Naive thymus-derived CD4-positive, alpha-beta T cell (primary cell): ENCODE measurements around the gene HDHD5. TPM values are rescaled to one million over a fixed set of nuclear protein-coding genes. Genes with fewer than 3 reads are reported as not detected.

Source experiments
- ATAC-seq: fragments of 150-1000 bp; cut with Tn5 transposase; 2 replicates; pipeline ENCODE4 v1.10.0; 2021; ENCODE audit warnings: mild to moderate bottlenecking, moderate library complexity
- CTCF ChIA-PET: fragments of 350-600 bp; sonication (Branson Sonifier 250); formaldehyde crosslinking; loops from one replicate; lab custom pipeline; 2021; ENCODE audit warnings: antibody characterized with exemption; lab: Charles Lee
- POLR2A ChIA-PET: fragments of 350-600 bp; sonication (Branson Sonifier 250); formaldehyde crosslinking; loops from one replicate; lab custom pipeline; 2021; ENCODE audit warnings: antibody characterized with exemption, inconsistent platforms; lab: Charles Lee
- DNase-seq, 9 donors: peaks; one replicate each; pipeline versions ENCODE4 v3.0.0 to v3.0.0-alpha.2; 2020 to 2022; ENCODE audit warnings: mixed read lengths in 1 of 9
- H3K27ac ChIP-seq: one replicate; pipeline ENCODE4 v1.7.0; 2013; ENCODE audit warnings: mild to moderate bottlenecking, low read depth, low read length, moderate library complexity
- H3K27me3 ChIP-seq, 2 donors: one replicate each; pipeline ENCODE4 v1.7.0; 2013; ENCODE audit warnings: low read length in 2 of 2, mild to moderate bottlenecking in 2 of 2, moderate library complexity in 2 of 2; ENCODE audit not compliant: control insufficient read depth in 2 of 2, insufficient read depth in 2 of 2
- H3K36me3 ChIP-seq, 3 experiments: 1 replicate in 2 of 3; 2 replicates in 1 of 3; pipeline ENCODE4 v1.7.0; 2013; ENCODE audit warnings: low read length in 3 of 3, mild to moderate bottlenecking in 3 of 3, moderate library complexity in 1 of 3; ENCODE audit not compliant: insufficient read depth in 3 of 3, control insufficient read depth in 2 of 3
- H3K4me1 ChIP-seq, 2 donors: one replicate each; pipeline ENCODE4 v1.7.0; 2013; ENCODE audit warnings: low read length in 2 of 2, mild to moderate bottlenecking in 2 of 2, moderate library complexity in 1 of 2; ENCODE audit not compliant: control insufficient read depth in 2 of 2, insufficient read depth in 2 of 2
- H3K4me3 ChIP-seq: 2 replicates; pipeline ENCODE4 v1.7.0; 2013; ENCODE audit warnings: mild to moderate bottlenecking, low read length
- H3K9me3 ChIP-seq, 3 experiments: 1 replicate in 2 of 3; 2 replicates in 1 of 3; pipeline ENCODE4 v1.7.0; 2013; ENCODE audit warnings: low read length in 3 of 3; ENCODE audit not compliant: control insufficient read depth in 2 of 3
- H3K27ac Mint-ChIP-seq, 9 donors: one replicate each; pipeline ENCODE4 v1.8.0; 2020 to 2022; ENCODE audit warnings: mixed read lengths in 9 of 9, mild to moderate bottlenecking in 8 of 9, moderate library complexity in 5 of 9, inconsistent platforms in 2 of 9
- H3K27me3 Mint-ChIP-seq, 5 donors: one replicate each; pipeline ENCODE4 v1.8.0; 2021 to 2022; ENCODE audit warnings: mixed read lengths in 5 of 5, mild to moderate bottlenecking in 1 of 5
- H3K36me3 Mint-ChIP-seq, 5 donors: one replicate each; pipeline ENCODE4 v1.8.0; 2020 to 2022; ENCODE audit warnings: mixed read lengths in 5 of 5, mild to moderate bottlenecking in 3 of 5, inconsistent platforms in 1 of 5
- H3K4me1 Mint-ChIP-seq, 7 donors: one replicate each; pipeline ENCODE4 v1.8.0; 2020 to 2022; ENCODE audit warnings: mixed read lengths in 7 of 7, mild to moderate bottlenecking in 3 of 7, inconsistent platforms in 1 of 7
- H3K4me3 Mint-ChIP-seq, 10 donors: one replicate each; pipeline ENCODE4 v1.8.0; 2020 to 2022; ENCODE audit warnings: mild to moderate bottlenecking in 10 of 10, mixed read lengths in 10 of 10, moderate library complexity in 6 of 10, inconsistent platforms in 2 of 10
- H3K9me3 Mint-ChIP-seq, 11 donors: one replicate each; pipeline ENCODE4 v1.8.0; 2020 to 2022; ENCODE audit warnings: mixed read lengths in 11 of 11, mild to moderate bottlenecking in 4 of 11, inconsistent platforms in 1 of 11, moderate library complexity in 1 of 11
- intact Hi-C, 2 donors: fragments of 100-400 bp; cut with micrococcal nuclease; formaldehyde crosslinking; loops; one replicate each; pipeline ENCODE4 v1.15.1; 2023
- polyA plus RNA-seq, 2 donors: library from polyadenylated mRNA; unstranded; fragments of 300-500 nt; fragmentation: Illumina TruSeq; gene quantifications; one replicate each; pipeline ENCODE4 v1.2.3, GENCODE V29; 2021
- total RNA-seq, 6 experiments: library from RNA in 5 of 6; stranded (reverse) in 5 of 6; gene quantifications; 1 replicate in 5 of 6; 2 replicates in 1 of 6; pipeline ENCODE4 v1.2.3 and lab custom pipeline; 2021 to 2026

HDHD5 gene
- total and polyA plus RNA-seq, 7 experiments from 2014 or later, result 18.8 to 78.7 (median 28.0) TPM

GRCh38 chr22:17159504-17159951, 451 bp upstream of the HDHD5 start:
- POLR2A ChIA-PET, result interaction anchor here (0.6 to 2.3 kb wide), 9 partner anchors 9 to 514 kb away, joined by 3 to 7 read pairs (median 4); no protein-coding TSS in a partner anchor
- no peaks in the 10 kb centered on the region for H3K27me3 ChIP-seq
- Mint-ChIP-seq H3K36me3 (peaks cover 0 to 9% (median 4%) of the 10 kb centered on the region in 5 donors), H3K9me3 (no peaks in the 10 kb centered on the region), H3K4me1 (peaks cover 18 to 46% (median 36%) of the 10 kb centered on the region in 7 donors), H3K27ac (peak overlapping the region in 8 of 9 donors; percentile 36 to 88 (median 64)), H3K27me3 (no peaks in the 10 kb centered on the region), H3K4me3 (peak overlapping the region; percentile 80 to 91 (median 86))
- peak in 1 of 9 donors; percentile 39 for DNase-seq
- intact Hi-C loops, result loop anchor here (1.0 to 5.0 kb wide), 9 partner anchors 12 to 918 kb away; partner anchors contain the start of genes ATP6V1E1 (in 2 of the 2), IL17RA (in 2 of the 2), ADA2 (in 1 of the 2) and PEX26 (in 1 of the 2)
- H3K4me3 ChIP-seq, result peak overlapping the region; percentile 73
- peak; percentile 26 for ATAC-seq
- peaks cover 18 to 26% of the 10 kb centered on the region in 2 donors for H3K4me1 ChIP-seq
- no peaks in the 10 kb centered on the region for H3K9me3 ChIP-seq
- H3K36me3 ChIP-seq, result peaks cover 0 to 5% (median 0%) of the 10 kb centered on the region in 3 experiments
- CTCF ChIA-PET, result interaction anchor here (0.6 to 1.4 kb wide), 5 partner anchors 9 to 342 kb away, joined by 3 to 5 read pairs (median 4); no protein-coding TSS in a partner anchor
- H3K27ac ChIP-seq, result peak overlapping the region; percentile 79

GRCh38 chr22:17158176-17158567, 905 bp downstream of the HDHD5 start:
- intact Hi-C loops, result loop anchor here (2.0 to 5.0 kb wide), 5 partner anchors 41 to 619 kb away; partner anchors contain the start of genes ADA2 (in 1 of the 2) and ATP6V1E1 (in 1 of the 2)
- Mint-ChIP-seq H3K4me1 (peaks cover 21 to 52% (median 36%) of the 10 kb centered on the region in 7 donors), H3K27ac (peak overlapping the region in 7 of 9 donors; percentile 36 to 76 (median 66)), H3K36me3 (peaks cover 0 to 9% (median 4%) of the 10 kb centered on the region in 5 donors), H3K27me3 (no peaks in the 10 kb centered on the region), H3K4me3 (peak overlapping the region; percentile 80 to 90 (median 86)), H3K9me3 (no peaks in the 10 kb centered on the region)
- peak overlapping the region; percentile 79 for H3K4me3 ChIP-seq
- CTCF ChIA-PET, result interaction anchor here (0.8 to 1.7 kb wide), 3 partner anchors 13 to 84 kb away, joined by 3 to 9 read pairs (median 6); no protein-coding TSS in a partner anchor
- peak overlapping the region; percentile 79 for H3K27ac ChIP-seq
- ATAC-seq (no peak), DNase-seq (no peak)
- H3K9me3 ChIP-seq, result no peaks in the 10 kb centered on the region
- H3K4me1 ChIP-seq, result peaks cover 18 to 26% of the 10 kb centered on the region in 2 donors
- no peaks in the 10 kb centered on the region for H3K27me3 ChIP-seq
- peaks cover 0 to 5% (median 0%) of the 10 kb centered on the region in 3 experiments for H3K36me3 ChIP-seq
- POLR2A ChIA-PET, result interaction anchor here (0.9 to 2.3 kb wide), 4 partner anchors 41 to 72 kb away, joined by 3 to 7 read pairs (median 4); no protein-coding TSS in a partner anchor

GRCh38 chr22:17157714-17158113, 1.4 kb downstream of the HDHD5 start:
- Mint-ChIP-seq H3K9me3 (no peaks in the 10 kb centered on the region), H3K36me3 (peaks cover 0 to 9% (median 4%) of the 10 kb centered on the region in 5 donors), H3K4me1 (peaks cover 24 to 57% (median 36%) of the 10 kb centered on the region in 7 donors), H3K4me3 (peak overlapping the region; percentile 80 to 90 (median 86)), H3K27me3 (no peaks in the 10 kb centered on the region), H3K27ac (peak overlapping the region in 4 of 9 donors; percentile 36 to 71 (median 66))
- CTCF ChIA-PET, result interaction anchor here (0.6 to 1.7 kb wide), 4 partner anchors 14 to 259 kb away, joined by 3 to 9 read pairs (median 5); no protein-coding TSS in a partner anchor
- Histone ChIP-seq H3K36me3 (peaks cover 0 to 5% (median 0%) of the 10 kb centered on the region in 3 experiments), H3K27ac (no peak overlapping the region), H3K9me3 (no peaks in the 10 kb centered on the region), H3K4me1 (peaks cover 18 to 26% of the 10 kb centered on the region in 2 donors), H3K4me3 (peak overlapping the region; percentile 79), H3K27me3 (no peaks in the 10 kb centered on the region)
- POLR2A ChIA-PET, result interaction anchor here (0.7 to 1.0 kb wide), 3 partner anchors 17 to 94 kb away, joined by 3 to 4 read pairs (median 3); no protein-coding TSS in a partner anchor
- DNase-seq (no peak), ATAC-seq (no peak)
- intact Hi-C loops, result loop anchor here (2.0 to 5.0 kb wide), 5 partner anchors 41 to 620 kb away; partner anchors contain the start of genes ADA2 (in 1 of the 2) and ATP6V1E1 (in 1 of the 2)

- no peaks in the 10 kb centered on the region for H3K27me3 Mint-ChIP-seq
- POLR2A ChIA-PET, result no interaction called here
- no peak for DNase-seq
- peak overlapping the region; percentile 14 to 66 (median 38) for H3K4me3 Mint-ChIP-seq
- ATAC-seq, result no peak
- H3K36me3 Mint-ChIP-seq, result peaks cover 4 to 15% (median 5%) of the 10 kb centered on the region in 5 donors
- no peaks in the 10 kb centered on the region for H3K9me3 Mint-ChIP-seq
- peak overlapping the region in 1 of 9 donors; percentile 78 for H3K27ac Mint-ChIP-seq
- H3K27ac ChIP-seq, result no peak overlapping the region
- no peaks in the 10 kb centered on the region for H3K27me3 ChIP-seq
- peaks cover 18 to 26% of the 10 kb centered on the region in 2 donors for H3K4me1 ChIP-seq
- no peak overlapping the region for H3K4me3 ChIP-seq
- intact Hi-C loops, result loop anchor here in 1 of 2 donors (5.0 kb wide), 4 partner anchors 61 to 621 kb away; partner anchors contain the start of genes ADA2 and ATP6V1E1
- H3K36me3 ChIP-seq, result peaks cover 0 to 5% (median 0%) of the 10 kb centered on the region in 3 experiments
- CTCF ChIA-PET, result no interaction called here
- H3K9me3 ChIP-seq, result no peaks in the 10 kb centered on the region
- peaks cover 34 to 73% (median 48%) of the 10 kb centered on the region in 7 donors for H3K4me1 Mint-ChIP-seq
Measured at GRCh38 chr22:17155941-17156340, 3.1 kb downstream of the HDHD5 start.

- CTCF ChIA-PET, result no interaction called here
- H3K4me1 Mint-ChIP-seq, result peaks cover 32 to 69% (median 47%) of the 10 kb centered on the region in 7 donors
- H3K27ac Mint-ChIP-seq, result peak overlapping the region in 1 of 9 donors; percentile 16
Measured at GRCh38 chr22:17152971-17153370, 6.1 kb downstream of the HDHD5 start.

GRCh38 chr22:17152340-17152739, 6.7 kb downstream of the HDHD5 start:
- H3K27ac Mint-ChIP-seq, result peak overlapping the region in 3 of 9 donors; percentile 5 to 61 (median 22)
- no peaks in the 10 kb centered on the region for H3K27me3 Mint-ChIP-seq
- no peaks in the 10 kb centered on the region for H3K9me3 ChIP-seq
- peaks cover 0 to 26% (median 3%) of the 10 kb centered on the region in 3 experiments for H3K36me3 ChIP-seq
- peak overlapping the region in 1 of 10 donors; percentile 60 for H3K4me3 Mint-ChIP-seq
- no peaks in the 10 kb centered on the region for H3K27me3 ChIP-seq
- H3K4me3 ChIP-seq, result no peak overlapping the region
- no peaks in the 10 kb centered on the region for H3K9me3 Mint-ChIP-seq
- no peak for ATAC-seq
- H3K27ac ChIP-seq, result no peak overlapping the region
- intact Hi-C loops, result no loop called here
- no peak for DNase-seq
- peaks cover 3 to 9% of the 10 kb centered on the region in 2 donors for H3K4me1 ChIP-seq
- peaks cover 8 to 19% (median 16%) of the 10 kb centered on the region in 5 donors for H3K36me3 Mint-ChIP-seq
- H3K4me1 Mint-ChIP-seq, result peaks cover 28 to 63% (median 45%) of the 10 kb centered on the region in 7 donors
- ChIA-PET POLR2A (no interaction called here), CTCF (no interaction called here)

More at GRCh38 chr22:17152971-17153370, 6.1 kb downstream of the HDHD5 start:
- peaks cover 8 to 15% of the 10 kb centered on the region in 2 donors for H3K4me1 ChIP-seq
- no peaks in the 10 kb centered on the region for H3K9me3 Mint-ChIP-seq
- intact Hi-C loops, result no loop called here
- H3K9me3 ChIP-seq, result no peaks in the 10 kb centered on the region
- no peaks in the 10 kb centered on the region for H3K27me3 ChIP-seq
- ATAC-seq (no peak), DNase-seq (no peak)
- H3K27ac ChIP-seq, result no peak overlapping the region
- H3K4me3 ChIP-seq, result no peak overlapping the region
- peaks cover 0 to 20% (median 0%) of the 10 kb centered on the region in 3 experiments for H3K36me3 ChIP-seq
- H3K27me3 Mint-ChIP-seq, result no peaks in the 10 kb centered on the region
- POLR2A ChIA-PET, result no interaction called here
- no peak overlapping the region for H3K4me3 Mint-ChIP-seq
- H3K36me3 Mint-ChIP-seq, result peaks cover 4 to 14% (median 12%) of the 10 kb centered on the region in 5 donors
